Fibroblast of skin of left biceps (primary cell): ENCODE results near the gene STK11IP.
A peak's percentile ranks its signal among the peaks of the same experiment; 100 is the strongest.

Experiments used
- DNase-seq, 2 experiments: peaks; one replicate each; pipeline ENCODE4 v3.0.0-alpha.2; 2013; ENCODE audit warnings: low read depth in 2 of 2

The STK11IP gene

DNA sequence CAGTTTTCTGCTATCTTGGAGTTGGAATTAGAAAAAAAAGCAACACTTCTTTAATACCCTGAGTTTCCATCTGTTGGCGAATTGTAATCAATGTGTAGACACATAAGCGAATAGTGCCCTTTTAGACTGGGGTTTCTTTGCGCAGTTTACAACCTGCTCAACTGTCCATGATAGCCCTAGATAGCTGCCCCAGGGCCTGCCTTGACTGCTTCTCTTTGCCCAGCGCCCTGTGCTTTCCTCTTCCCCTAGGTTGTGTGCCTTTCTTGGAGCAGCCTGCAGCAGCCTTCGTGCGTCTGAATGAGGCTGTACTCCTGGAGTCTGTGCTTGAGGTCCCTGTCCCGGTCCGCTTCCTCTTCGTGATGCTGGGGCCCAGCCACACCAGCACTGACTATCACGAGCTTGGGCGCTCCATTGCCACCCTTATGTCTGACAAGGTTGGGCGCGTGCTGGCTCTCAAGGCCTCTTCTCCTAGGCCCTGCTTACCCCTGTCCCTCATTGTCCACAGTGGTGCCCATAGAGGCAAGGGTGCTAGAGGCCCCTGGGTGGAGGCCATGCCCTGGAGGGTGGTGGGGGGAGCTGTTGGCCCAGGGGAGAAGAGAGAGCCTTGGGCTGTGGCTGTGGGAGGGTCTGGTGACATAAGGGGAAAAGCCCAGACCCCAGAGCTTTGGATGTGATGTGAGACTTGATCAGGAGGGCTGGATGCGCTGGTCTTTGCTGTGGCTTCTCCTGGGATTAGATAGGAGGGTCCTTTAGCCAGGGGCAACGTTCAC lies 36.7 kb downstream of the STK11IP start:
- DNase-seq, result no peak

GRCh38 chr2:219634951-219635751 lies 37.5 kb downstream of the STK11IP start:
- DNase-seq, result no peak

DNA sequence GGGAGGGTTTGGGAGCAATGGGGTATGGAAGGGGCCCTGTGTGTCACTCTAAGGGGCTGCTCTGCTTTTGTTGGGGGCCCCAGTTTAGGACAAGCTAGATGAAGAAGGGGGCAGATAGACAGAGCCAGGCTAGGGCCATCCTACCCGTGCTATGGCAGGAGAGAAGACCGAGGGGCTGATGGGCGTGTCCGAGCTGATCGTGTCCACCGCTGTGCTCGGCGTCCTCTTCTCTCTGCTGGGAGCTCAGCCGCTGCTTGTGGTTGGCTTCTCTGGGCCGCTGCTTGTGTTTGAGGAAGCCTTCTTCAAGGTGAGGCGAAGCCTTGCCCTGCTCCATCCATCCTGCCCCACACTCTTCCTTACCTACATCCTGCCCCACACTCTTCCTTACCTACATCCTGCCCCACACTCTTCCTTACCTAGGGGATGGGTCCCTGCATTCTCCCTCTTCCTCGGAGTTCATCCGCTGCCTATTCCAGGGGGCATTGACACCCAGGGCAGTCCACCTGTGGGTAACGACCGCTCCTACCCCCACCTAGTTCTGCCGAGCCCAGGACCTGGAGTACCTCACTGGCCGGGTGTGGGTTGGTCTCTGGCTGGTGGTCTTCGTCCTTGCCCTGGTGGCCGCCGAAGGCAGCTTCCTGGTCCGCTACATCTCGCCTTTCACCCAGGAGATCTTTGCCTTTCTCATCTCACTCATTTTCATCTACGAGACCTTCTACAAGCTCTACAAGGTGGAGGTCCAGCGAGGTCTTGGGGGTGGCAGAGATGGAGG lies 38.7 kb downstream of the STK11IP start:
- DNase-seq, result no peak

GRCh38 chr2:219636941-219637841 lies 39.5 kb downstream of the STK11IP start:
- no peak for DNase-seq

DNA sequence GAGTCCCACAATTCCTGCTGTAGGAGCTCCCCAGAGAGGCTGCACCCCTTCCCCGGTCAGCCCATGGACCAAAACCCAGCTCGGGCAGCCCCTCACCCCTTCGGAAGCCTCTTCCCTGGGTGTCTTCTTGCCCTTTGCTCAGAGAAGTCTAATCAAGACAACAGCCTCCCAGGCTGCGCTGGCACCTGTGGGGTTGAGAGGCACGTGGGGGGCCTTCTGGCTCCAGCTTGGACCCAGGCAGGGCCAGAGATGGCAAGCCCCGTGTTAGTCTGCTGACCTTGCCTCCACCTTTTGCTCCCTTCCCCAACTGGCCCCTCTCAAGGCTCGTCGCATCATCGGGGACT lies 40.2 kb downstream of the STK11IP start:
- no peak for DNase-seq

GRCh38 chr2:219638217-219638947 lies 40.7 kb downstream of the STK11IP start:
- DNase-seq, result no peak

DNA sequence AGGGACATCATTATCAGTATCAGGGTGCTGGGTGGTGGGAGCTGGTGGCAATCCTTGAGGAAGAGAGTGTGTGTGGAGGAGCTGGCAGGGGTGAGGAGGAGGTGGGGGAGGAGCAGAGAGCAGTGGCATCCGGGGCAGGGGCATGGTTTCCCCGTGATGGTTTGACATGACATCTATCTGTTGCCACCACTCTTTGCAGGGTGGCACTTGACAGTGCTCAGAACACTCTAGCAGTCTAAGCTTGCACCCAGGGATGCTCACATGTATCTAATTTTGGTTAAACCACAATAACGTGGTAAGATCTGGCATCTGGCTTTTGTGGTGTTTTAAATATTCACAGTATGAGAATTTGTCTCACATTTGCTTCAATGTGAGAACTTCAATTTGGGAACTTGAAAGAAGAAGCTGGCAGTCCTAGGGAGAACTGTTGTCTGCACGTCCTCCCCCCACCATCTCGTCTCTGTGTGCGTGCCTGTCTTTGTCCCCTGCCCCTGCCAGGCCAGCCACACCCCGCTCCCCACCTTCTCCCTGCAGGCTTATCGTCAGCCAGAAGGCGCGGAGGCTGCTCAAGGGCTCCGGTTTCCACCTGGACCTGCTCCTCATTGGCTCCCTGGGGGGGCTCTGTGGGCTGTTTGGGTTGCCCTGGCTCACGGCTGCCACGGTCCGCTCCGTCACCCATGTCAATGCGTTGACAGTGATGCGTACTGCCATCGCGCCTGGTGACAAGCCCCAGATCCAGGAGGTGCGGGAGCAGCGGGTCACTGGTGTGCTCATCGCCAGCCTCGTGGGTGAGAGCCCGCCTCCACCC lies 41.5 kb downstream of the STK11IP start:
- peak; percentile 42 to 51 for DNase-seq

DNA sequence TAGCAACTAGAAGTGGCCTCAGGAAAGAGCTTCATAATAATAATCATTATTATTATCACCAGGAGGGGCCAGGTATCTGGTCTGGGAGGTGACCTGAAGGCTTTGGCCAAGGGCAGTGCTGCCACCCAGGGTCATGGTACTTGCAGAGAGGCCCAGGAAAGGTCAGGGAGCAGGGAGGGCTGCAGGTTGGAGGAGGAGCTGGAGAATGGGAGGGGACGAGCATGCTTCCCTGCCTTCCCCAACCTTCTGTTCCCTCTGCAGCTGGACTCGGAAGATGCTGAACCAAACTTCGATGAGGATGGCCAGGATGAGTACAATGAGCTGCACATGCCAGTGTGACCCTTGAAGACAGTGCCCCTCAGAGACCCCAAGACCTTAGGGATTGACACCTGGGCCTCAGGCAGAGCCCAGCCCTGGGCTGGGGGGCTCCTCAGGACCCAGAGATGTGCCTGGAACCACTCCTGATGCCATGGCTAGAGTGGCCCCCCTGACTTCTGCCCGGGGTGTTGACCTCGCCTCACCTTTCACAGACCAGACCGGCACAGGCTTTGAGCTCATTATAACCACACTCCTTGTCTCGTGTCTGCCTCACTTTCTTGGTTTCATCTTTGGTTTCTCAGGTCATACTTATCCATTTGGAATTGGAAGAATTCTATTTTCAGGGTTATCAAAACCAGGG lies 43.9 kb downstream of the STK11IP start:
- DNase-seq, result no peak

DNA sequence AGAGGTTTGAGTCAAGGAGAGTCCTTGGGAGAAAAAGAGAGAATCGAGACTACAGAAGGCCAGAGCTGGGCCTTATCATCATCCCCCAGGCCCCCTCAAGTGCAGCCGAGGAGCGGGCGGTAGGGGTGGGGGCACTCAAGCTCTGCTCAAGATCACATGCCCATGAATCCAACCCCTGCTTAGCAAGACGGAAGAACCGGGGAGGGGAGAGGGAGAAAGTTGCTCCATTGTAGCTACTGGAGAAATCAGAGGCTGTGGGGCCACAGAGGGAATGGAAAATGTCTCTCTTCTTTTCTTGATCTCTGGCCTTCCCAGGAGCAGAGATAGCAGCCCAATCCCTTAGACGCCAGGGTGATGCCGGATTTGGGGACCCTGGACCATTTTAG lies 44.4 kb downstream of the STK11IP start:
- DNase-seq, result no peak

GRCh38 chr2:219642465-219643083 lies 44.9 kb downstream of the STK11IP start:
- DNase-seq, result peak; percentile 89 to 90

- DNase-seq, result no peak
Measured at GRCh38 chr2:219643084-219643473, 45.4 kb downstream of the STK11IP start.

GRCh38 chr2:219643788-219644398 lies 46.2 kb downstream of the STK11IP start:
- no peak for DNase-seq

GRCh38 chr2:219644801-219645480 lies 47.3 kb downstream of the STK11IP start:
- DNase-seq, result no peak

GRCh38 chr2:219645631-219646527 lies 48.2 kb downstream of the STK11IP start:
- DNase-seq, result peak; percentile 58 to 64

DNA sequence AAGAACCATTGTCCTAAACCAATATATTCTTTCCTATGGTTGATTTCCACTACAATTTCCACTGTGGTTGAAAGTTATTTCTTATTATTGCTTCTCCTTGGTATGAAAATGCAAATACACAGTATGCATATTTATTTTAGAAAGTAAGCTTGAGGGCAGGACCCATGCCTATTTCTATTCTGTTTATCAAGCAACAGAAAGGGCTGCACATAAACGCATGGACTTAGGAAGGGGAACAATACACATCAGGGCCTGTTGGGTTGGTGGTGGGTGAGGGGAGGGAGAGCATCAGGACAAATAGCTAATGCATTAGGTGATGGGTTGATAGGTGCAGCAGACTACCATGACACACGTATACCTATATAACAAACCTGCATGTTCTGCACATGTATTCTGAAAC lies 50.5 kb downstream of the STK11IP start:
- no peak for DNase-seq

- DNase-seq, result no peak
Measured at GRCh38 chr2:219648963-219649362, 51.3 kb downstream of the STK11IP start.
